NT2/D1 (cell line): ENCODE results near the gene STRADB.
"Not testable (repeated sequence)": the region's sequence is repeated elsewhere in the genome, so short reads cannot be mapped to it uniquely, and the experiment has no call there.

Experiments used
- DNase-seq: peaks from one replicate; pipeline ENCODE4 v3.0.0-alpha.2; 2011; ENCODE audit warnings: low read depth, low spot score
- H3K27me3 ChIP-seq: 2 replicates; pipeline ENCODE4 v1.6.0; 2011; ENCODE audit warnings: mild to moderate bottlenecking; ENCODE audit not compliant: insufficient read length, insufficient read depth
- H3K36me3 ChIP-seq: 2 replicates; pipeline ENCODE4 v1.6.1; 2011; ENCODE audit warnings: mild to moderate bottlenecking, low read length, mixed read lengths; ENCODE audit not compliant: insufficient read depth, insufficient read length
- H3K4me1 ChIP-seq: 2 replicates; pipeline ENCODE4 v1.5.1; 2011; ENCODE audit not compliant: insufficient read depth, insufficient read length
- H3K4me3 ChIP-seq: 2 replicates; pipeline ENCODE4 v1.5.1; 2011; ENCODE audit warnings: low read depth; ENCODE audit not compliant: insufficient read length
- H3K9ac ChIP-seq: 2 replicates; pipeline ENCODE4 v1.6.0; 2011; ENCODE audit warnings: low read depth; ENCODE audit not compliant: insufficient read length
- H3K9me3 ChIP-seq: 2 replicates; pipeline ENCODE4 v1.5.1; 2011; ENCODE audit warnings: mild to moderate bottlenecking, low read length; ENCODE audit not compliant: insufficient read depth
- SUZ12 ChIP-seq: IDR thresholded peaks from 2 replicates; pipeline ENCODE4 v1.6.1; 2011; ENCODE audit not compliant: insufficient read length, insufficient read depth; ENCODE audit errors: extremely low read depth
- YY1 ChIP-seq: IDR thresholded peaks from 2 replicates; pipeline ENCODE4 v1.6.1; 2011; ENCODE audit not compliant: insufficient read length, insufficient read depth
- ZNF274 ChIP-seq: IDR thresholded peaks from 2 replicates; pipeline ENCODE4 v1.6.1; 2011; ENCODE audit warnings: mild to moderate bottlenecking, low read depth, low read length

Gene STRADB

GRCh38 chr2:201432621-201433393 lies 18.7 kb upstream of the STRADB start:
- H3K27me3 ChIP-seq = no peaks in the 10 kb centered on the region
- TF ChIP-seq ZNF274 = no peak
- no peak for TF ChIP-seq YY1
- no peak for TF ChIP-seq SUZ12
- DNase-seq = no peak
- no peak overlapping the region for H3K9ac ChIP-seq
- no peaks in the 10 kb centered on the region for H3K4me1 ChIP-seq
- no peak overlapping the region for H3K4me3 ChIP-seq
- H3K36me3 ChIP-seq = peaks cover 4% of the 10 kb centered on the region
- peaks cover 19% of the 10 kb centered on the region for H3K9me3 ChIP-seq

GRCh38 chr2:201433394-201433995 lies 18.0 kb upstream of the STRADB start:
- Histone ChIP-seq H3K36me3 (peaks cover 4% of the 10 kb centered on the region), H3K4me3 (no peak overlapping the region), H3K9ac (no peak overlapping the region), H3K4me1 (no peaks in the 10 kb centered on the region), H3K27me3 (no peaks in the 10 kb centered on the region), H3K9me3 (peaks cover 19% of the 10 kb centered on the region)
- no peak for TF ChIP-seq ZNF274
- no peak for TF ChIP-seq YY1
- TF ChIP-seq SUZ12 = no peak
- no peak for DNase-seq

GRCh38 chr2:201436141-201436540 lies 15.4 kb upstream of the STRADB start:
- Histone ChIP-seq H3K4me3 (no peak overlapping the region), H3K4me1 (no peaks in the 10 kb centered on the region), H3K9ac (no peak overlapping the region), H3K9me3 (peaks cover 10% of the 10 kb centered on the region), H3K36me3 (peaks cover 4% of the 10 kb centered on the region), H3K27me3 (no peaks in the 10 kb centered on the region)
- no peak for TF ChIP-seq YY1
- no peak for TF ChIP-seq ZNF274
- TF ChIP-seq SUZ12 = no peak
- no peak for DNase-seq

- not testable (repeated sequence) for H3K9me3 ChIP-seq, H3K4me3 ChIP-seq, H3K36me3 ChIP-seq, H3K4me1 ChIP-seq, H3K27me3 ChIP-seq, DNase-seq, H3K9ac ChIP-seq
Measured at GRCh38 chr2:201439336-201439922, 12.1 kb upstream of the STRADB start.

- Histone ChIP-seq H3K4me1 (no peaks in the 10 kb centered on the region), H3K36me3 (no peaks in the 10 kb centered on the region), H3K4me3 (no peak overlapping the region), H3K9me3 (no peaks in the 10 kb centered on the region), H3K27me3 (no peaks in the 10 kb centered on the region), H3K9ac (no peak overlapping the region)
- no peak for DNase-seq
- TF ChIP-seq SUZ12 = no peak
- no peak for TF ChIP-seq YY1
- no peak for TF ChIP-seq ZNF274
Measured at GRCh38 chr2:201440182-201440581, 11.4 kb upstream of the STRADB start.

GRCh38 chr2:201441409-201441808 lies 10.1 kb upstream of the STRADB start:
- Histone ChIP-seq H3K36me3 (no peaks in the 10 kb centered on the region), H3K4me1 (no peaks in the 10 kb centered on the region), H3K4me3 (no peak overlapping the region), H3K9me3 (no peaks in the 10 kb centered on the region), H3K27me3 (no peaks in the 10 kb centered on the region), H3K9ac (no peak overlapping the region)
- no peak for TF ChIP-seq SUZ12
- no peak for TF ChIP-seq YY1
- TF ChIP-seq ZNF274 = no peak
- no peak for DNase-seq

GRCh38 chr2:201444746-201445465 lies 6.6 kb upstream of the STRADB start:
- Histone ChIP-seq H3K9ac (no peak overlapping the region), H3K27me3 (no peaks in the 10 kb centered on the region), H3K4me1 (no peaks in the 10 kb centered on the region), H3K36me3 (peaks cover 21% of the 10 kb centered on the region), H3K9me3 (no peaks in the 10 kb centered on the region), H3K4me3 (no peak overlapping the region)
- TF ChIP-seq YY1 = no peak
- no peak for TF ChIP-seq ZNF274
- TF ChIP-seq SUZ12 = no peak
- DNase-seq = no peak
